Measurements from ENCODE around the gene EEF1AKMT3.

DNA sequence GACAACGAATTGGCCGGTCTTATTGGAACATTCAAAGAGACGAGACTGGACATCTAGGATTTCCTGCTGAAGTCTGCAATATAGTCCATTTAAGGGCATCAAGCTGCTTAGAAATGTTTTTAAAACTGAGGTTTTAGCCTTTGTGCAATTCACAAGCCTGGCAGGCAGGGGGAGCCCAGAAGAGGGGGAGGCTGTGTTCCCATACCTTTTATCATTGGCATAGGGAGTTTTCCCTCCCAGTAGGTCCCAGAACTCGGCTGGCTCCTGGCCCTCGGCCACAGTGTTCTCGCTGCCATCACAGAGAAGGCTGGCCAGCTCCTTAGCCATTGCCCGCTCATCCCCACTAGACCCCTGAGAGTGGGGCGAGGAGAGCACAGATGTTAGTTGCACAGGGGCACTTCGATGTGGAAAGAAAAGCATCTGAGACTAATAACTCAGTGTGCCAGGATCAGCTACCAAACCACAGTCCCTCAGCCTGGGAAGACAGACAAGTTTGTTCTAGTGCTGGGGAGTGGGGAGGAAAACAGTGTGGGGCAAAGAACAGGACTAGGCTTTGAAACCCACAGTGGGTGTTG lies 31.0 kb downstream of the EEF1AKMT3 start:
- TF ChIP-seq, protein P1, sequence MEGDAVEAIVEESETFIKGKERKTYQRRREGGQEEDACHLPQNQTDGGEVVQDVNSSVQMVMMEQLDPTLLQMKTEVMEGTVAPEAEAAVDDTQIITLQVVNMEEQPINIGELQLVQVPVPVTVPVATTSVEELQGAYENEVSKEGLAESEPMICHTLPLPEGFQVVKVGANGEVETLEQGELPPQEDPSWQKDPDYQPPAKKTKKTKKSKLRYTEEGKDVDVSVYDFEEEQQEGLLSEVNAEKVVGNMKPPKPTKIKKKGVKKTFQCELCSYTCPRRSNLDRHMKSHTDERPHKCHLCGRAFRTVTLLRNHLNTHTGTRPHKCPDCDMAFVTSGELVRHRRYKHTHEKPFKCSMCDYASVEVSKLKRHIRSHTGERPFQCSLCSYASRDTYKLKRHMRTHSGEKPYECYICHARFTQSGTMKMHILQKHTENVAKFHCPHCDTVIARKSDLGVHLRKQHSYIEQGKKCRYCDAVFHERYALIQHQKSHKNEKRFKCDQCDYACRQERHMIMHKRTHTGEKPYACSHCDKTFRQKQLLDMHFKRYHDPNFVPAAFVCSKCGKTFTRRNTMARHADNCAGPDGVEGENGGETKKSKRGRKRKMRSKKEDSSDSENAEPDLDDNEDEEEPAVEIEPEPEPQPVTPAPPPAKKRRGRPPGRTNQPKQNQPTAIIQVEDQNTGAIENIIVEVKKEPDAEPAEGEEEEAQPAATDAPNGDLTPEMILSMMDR (IDR thresholded peaks at IDR 0.05 in 4 of 5, conservative IDR thresholded peaks at IDR 0.05 in 1 of 5), result peak; percentile 61 to 76 (median 74)
- TF ChIP-seq POLR2A (IDR thresholded peaks at IDR 0.05), result no peak

Data from gastrocnemius medialis (tissue), 4 donors.